Uterus (tissue), 4 donors: Measurements from ENCODE around the gene DIABLO. TPM values are rescaled to one million over a fixed set of nuclear protein-coding genes. Genes with fewer than 3 reads are reported as not detected.

Experiments
- DNase-seq, 2 donors: peaks; one replicate each; pipeline ENCODE4 v3.0.0-alpha.2; 2019 to 2020
- H3K27ac ChIP-seq, 2 donors: fragments of 200-600 bp; sonication (generic); 1 replicate in 1 of 2; 2 replicates in 1 of 2; pipeline ENCODE4 v1.5.1; 2016 to 2018
- H3K27me3 ChIP-seq, 2 donors: fragments of 200-600 bp; sonication (generic); one replicate each; pipeline ENCODE4 v1.5.1; 2018 to 2019; ENCODE audit warnings: control low read depth in 1 of 2
- H3K36me3 ChIP-seq, 2 donors: fragments of 200-600 bp; sonication (generic); one replicate each; pipeline ENCODE4 v1.5.1; 2019; ENCODE audit warnings: control low read depth in 1 of 2
- H3K4me1 ChIP-seq, 2 donors: fragments of 200-600 bp; sonication (generic); one replicate each; pipeline ENCODE4 v1.5.1; 2018 to 2019; ENCODE audit warnings: control low read depth in 1 of 2
- H3K4me3 ChIP-seq, 2 donors: fragments of 200-600 bp; sonication (generic); 1 replicate in 1 of 2; 2 replicates in 1 of 2; pipeline ENCODE4 v1.5.1; 2018 to 2019; ENCODE audit warnings: mild to moderate bottlenecking in 1 of 2
- H3K9me3 ChIP-seq, 2 donors: fragments of 200-600 bp; sonication (generic); one replicate each; pipeline ENCODE4 v1.5.1; 2019; ENCODE audit warnings: control low read depth in 1 of 2
- CTCF ChIP-seq, 4 experiments: fragments of 200-600 bp in 2 of 4; fragments of 450-650 bp in 2 of 4; sonication (generic) in 2 of 4; IDR thresholded peaks; one replicate each; pipeline ENCODE4 v1.5.1; 2016 to 2019; ENCODE audit warnings: antibody characterized with exemption in 4 of 4, mild to moderate bottlenecking in 2 of 4, moderate library complexity in 1 of 4
- POLR2A ChIP-seq, 2 donors: fragments of 450-650 bp; IDR thresholded peaks; one replicate each; pipeline ENCODE4 v1.6.1; 2016; ENCODE audit warnings: antibody characterized with exemption in 2 of 2, mild to moderate bottlenecking in 1 of 2, moderate library complexity in 1 of 2
- intact Hi-C: fragments of 100-400 bp; cut with DNase I; formaldehyde crosslinking; loops from one replicate; pipeline ENCODE4 v1.15.1; 2023; ENCODE audit warnings: low total_unique reads
- total RNA-seq, 4 donors: library from RNA; depleted of rRNA in 3 of 4; stranded (reverse); fragments of >200 nt in 3 of 4; gene quantifications; one replicate each; pipeline versions ENCODE4 v1.1.0 to v1.2.4, GENCODE V29; 2014 to 2023
- donor health status: DM: yes; HTN: yes; CAD: no.

DIABLO gene
- total RNA-seq, 4 donors from 2014 or later = 46.2 to 68.9 (median 53.9) TPM

GRCh38 chr12:122207391-122207790 is 18.5 kb downstream of the DIABLO start:
- no peak for DNase-seq
- intact Hi-C loops = no loop called here
- Histone ChIP-seq H3K9me3 (no peaks in the 10 kb centered on the region), H3K36me3 (no peaks in the 10 kb centered on the region), H3K27me3 (peaks cover 10 to 19% of the 10 kb centered on the region in 2 donors), H3K4me1 (peaks cover 0 to 12% of the 10 kb centered on the region in 2 donors), H3K4me3 (no peak overlapping the region), H3K27ac (no peak overlapping the region)
- no peak for TF ChIP-seq CTCF (IDR thresholded peaks at IDR 0.05)
- TF ChIP-seq POLR2A (IDR thresholded peaks at IDR 0.05) = no peak

- H3K27ac ChIP-seq = no peak overlapping the region
- no peak overlapping the region for H3K4me3 ChIP-seq
- intact Hi-C loops = no loop called here
- no peak for TF ChIP-seq CTCF (IDR thresholded peaks at IDR 0.05)
- TF ChIP-seq POLR2A (IDR thresholded peaks at IDR 0.05) = no peak
- no peaks in the 10 kb centered on the region for H3K36me3 ChIP-seq
- no peaks in the 10 kb centered on the region for H3K9me3 ChIP-seq
- peaks cover 0 to 12% of the 10 kb centered on the region in 2 donors for H3K4me1 ChIP-seq
- H3K27me3 ChIP-seq = peaks cover 14 to 23% of the 10 kb centered on the region in 2 donors
- no peak for DNase-seq
These were observed 18.9 kb downstream of the DIABLO start for GRCh38 chr12:122206976-122207375.

GRCh38 chr12:122206111-122206881 is 19.6 kb downstream of the DIABLO start:
- intact Hi-C loops = no loop called here
- no peak for DNase-seq
- no peaks in the 10 kb centered on the region for H3K36me3 ChIP-seq
- H3K4me1 ChIP-seq = peaks cover 0 to 12% of the 10 kb centered on the region in 2 donors
- TF ChIP-seq CTCF (IDR thresholded peaks at IDR 0.05) (no peak), POLR2A (IDR thresholded peaks at IDR 0.05) (no peak)
- no peak overlapping the region for H3K27ac ChIP-seq
- H3K9me3 ChIP-seq = no peaks in the 10 kb centered on the region
- H3K27me3 ChIP-seq = peaks cover 15 to 24% of the 10 kb centered on the region in 2 donors
- no peak overlapping the region for H3K4me3 ChIP-seq

GRCh38 chr12:122205053-122205925 is 20.6 kb downstream of the DIABLO start:
- Histone ChIP-seq H3K36me3 (no peaks in the 10 kb centered on the region), H3K4me1 (peaks cover 0 to 12% of the 10 kb centered on the region in 2 donors), H3K9me3 (no peaks in the 10 kb centered on the region), H3K27ac (no peak overlapping the region), H3K27me3 (peaks cover 15 to 24% of the 10 kb centered on the region in 2 donors), H3K4me3 (no peak overlapping the region)
- TF ChIP-seq CTCF (IDR thresholded peaks at IDR 0.05) (no peak), POLR2A (IDR thresholded peaks at IDR 0.05) (no peak)
- intact Hi-C loops = no loop called here
- no peak for DNase-seq
